Measurements from ENCODE around the gene TBC1D3. TPM values are rescaled to one million over a fixed set of nuclear protein-coding genes. Genes with fewer than 3 reads are reported as not detected.
"Not testable (repeated sequence)": the region's sequence is repeated elsewhere in the genome, so short reads cannot be mapped to it uniquely, and the experiment has no call there.

TBC1D3 gene
- not detected in 2 replicates for total RNA-seq

DNA sequence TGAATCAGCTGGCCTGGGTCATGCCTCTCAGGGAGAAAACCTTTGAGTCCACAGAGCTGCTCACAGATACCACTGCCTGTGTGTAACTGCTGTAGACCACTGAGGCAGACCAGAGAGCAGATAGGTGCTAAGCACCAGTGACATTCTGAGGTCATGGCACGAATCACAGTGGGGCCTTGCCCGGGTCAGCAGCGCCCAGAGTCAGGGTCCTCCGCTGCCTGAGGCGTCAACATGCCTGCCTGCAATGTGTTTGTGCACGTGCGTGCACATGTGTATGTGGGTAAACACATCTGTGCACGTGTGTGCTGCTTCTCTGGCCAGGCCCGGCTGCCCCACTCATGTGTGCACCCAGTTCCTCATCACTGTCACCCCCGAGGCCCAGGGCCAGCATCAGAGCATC is at the start of gene TBC1D3:
Gene TBC1D3 (minus strand): TSS at position 101 of the 400 bp plus-strand sequence. CDS start 1,526 bp downstream, outside the sequence.
- DNase-seq (ENCODE audit: low read depth, low spot score) = not testable (repeated sequence)

- DNase-seq (ENCODE audit: low read depth, low spot score) = not testable (repeated sequence)
Measured at GRCh38 chr17:38232790-38233189, 40.4 kb upstream of the TBC1D3 start.

- DNase-seq (ENCODE audit: low read depth, low spot score) = not testable (repeated sequence)
Measured at GRCh38 chr17:38225844-38226495, 33.6 kb upstream of the TBC1D3 start.

DNA sequence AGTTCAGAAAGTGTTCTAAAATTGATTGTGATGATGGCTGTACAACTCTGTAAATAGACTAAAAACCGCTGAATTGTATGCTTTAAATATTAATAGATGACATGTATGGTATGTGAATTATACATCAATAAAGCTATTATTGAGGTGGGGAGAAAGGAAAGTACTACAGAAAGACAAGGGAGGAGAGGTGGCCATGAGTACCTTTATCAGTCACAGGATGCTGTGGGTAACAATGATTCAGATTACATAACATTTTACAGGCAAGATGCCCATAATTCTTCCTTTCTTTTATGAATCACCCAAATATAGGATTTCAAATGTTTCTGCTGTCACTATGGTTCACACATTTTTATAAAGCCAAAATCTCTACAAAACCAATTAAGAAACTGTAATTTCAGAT is 28.5 kb upstream of the TBC1D3 start:
- DNase-seq (ENCODE audit: low read depth, low spot score) = not testable (repeated sequence)

GRCh38 chr17:38200271-38200670 is 7.9 kb upstream of the TBC1D3 start:
- DNase-seq (ENCODE audit: low read depth, low spot score) = not testable (repeated sequence)

DNA sequence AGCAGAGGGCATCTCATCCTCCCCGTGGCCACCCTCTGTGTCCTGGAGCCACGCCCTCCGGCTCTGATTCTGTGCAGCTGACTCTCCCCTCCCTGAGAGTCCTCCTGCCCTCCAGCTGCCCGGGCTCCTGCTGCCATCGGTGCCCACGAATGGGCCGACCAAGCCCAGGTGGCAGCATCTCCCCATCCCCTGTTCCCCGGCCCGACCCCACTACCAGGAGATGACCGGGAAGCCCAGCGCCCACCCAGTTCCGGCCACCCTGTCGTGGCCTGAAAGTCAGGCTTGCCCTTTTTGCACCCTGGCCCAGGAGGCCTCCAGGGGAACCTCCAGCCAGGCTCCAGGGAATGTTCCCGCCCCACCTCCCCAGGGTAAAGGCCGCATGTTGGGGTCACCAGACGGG is 57.5 kb downstream of the TBC1D3 start:
- DNase-seq (ENCODE audit: low read depth, low spot score) = not testable (repeated sequence)

Other genes with a start within 250 kb of the TBC1D3 start
- 1.0 and 1.2 TPM in 2 replicates for gene TBC1D3L, start 203.5 kb downstream of the TBC1D3 start, total RNA-seq
- gene TBC1D3D, start 188.6 kb downstream of the TBC1D3 start, total RNA-seq = 0.32 TPM in 1 of 2 replicates, not detected in the other
- gene TBC1D3C, start 123.9 kb downstream of the TBC1D3 start, total RNA-seq = 0.39 TPM in 1 of 2 replicates, not detected in the other
- not detected in 2 replicates for gene TBC1D3E, start 64.6 kb downstream of the TBC1D3 start, total RNA-seq
- gene MRPL45, start 104.6 kb upstream of the TBC1D3 start, total RNA-seq = 40.2 and 42.1 TPM in 2 replicates
- not detected in 2 replicates for gene GPR179, start 151.4 kb upstream of the TBC1D3 start, total RNA-seq
- gene SOCS7, start 159.3 kb upstream of the TBC1D3 start, total RNA-seq = 8.2 and 10.0 TPM in 2 replicates
- gene ARHGAP23, start 235.9 kb upstream of the TBC1D3 start, total RNA-seq = 44.8 and 45.1 TPM in 2 replicates

Measured in pulmonary artery endothelial cell (primary cell).